NCI-H2107 treated with DMSO at 0.1 percent for 48 hours (cell line): ENCODE measurements around the gene CAMTA1.
"Not testable (repeated sequence)": the region's sequence is repeated elsewhere in the genome, so short reads cannot be mapped to it uniquely, and the experiment has no call there.

Experiments used
- DNase-seq: peaks from one replicate; lab custom pipeline; 2025; ENCODE audit not compliant: unreplicated experiment; lab: John Stamatoyannopoulos, UW

CAMTA1 gene

DNA sequence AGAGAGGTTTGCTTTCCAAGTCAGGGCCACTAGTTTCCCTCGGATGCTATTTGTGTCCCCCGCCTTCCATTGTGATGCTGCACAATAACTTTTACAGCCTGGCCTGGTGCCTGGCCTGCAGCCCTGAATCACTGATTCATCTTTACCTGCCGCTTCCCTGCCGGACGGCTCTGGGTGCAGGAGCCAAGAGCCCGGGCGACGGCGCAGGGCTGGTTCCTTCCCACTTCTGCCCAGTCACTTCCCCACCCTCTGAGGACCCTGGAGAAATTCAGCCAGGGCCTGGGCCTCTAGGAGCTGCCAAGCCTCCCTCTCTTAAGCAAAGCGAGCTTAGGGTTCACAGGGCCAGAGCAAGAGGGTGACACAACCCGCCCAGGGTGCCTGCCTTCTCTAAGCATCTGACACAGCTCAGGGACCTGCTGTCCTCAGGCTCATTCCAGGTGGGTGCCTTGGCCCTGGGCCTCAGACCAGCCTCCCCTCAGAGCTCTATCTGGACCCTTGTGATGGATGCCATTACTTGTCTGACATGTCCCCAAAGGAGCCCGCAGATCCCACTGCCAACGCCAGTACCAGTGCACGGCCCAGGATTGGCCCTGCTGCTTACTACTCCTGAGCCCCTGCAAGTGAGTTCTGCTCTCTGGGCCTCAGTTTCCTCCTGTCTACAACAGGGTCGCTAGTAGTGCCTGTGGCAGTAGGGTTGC lies 604.8 kb downstream of the CAMTA1 start:
- DNase-seq = no peak

DNA sequence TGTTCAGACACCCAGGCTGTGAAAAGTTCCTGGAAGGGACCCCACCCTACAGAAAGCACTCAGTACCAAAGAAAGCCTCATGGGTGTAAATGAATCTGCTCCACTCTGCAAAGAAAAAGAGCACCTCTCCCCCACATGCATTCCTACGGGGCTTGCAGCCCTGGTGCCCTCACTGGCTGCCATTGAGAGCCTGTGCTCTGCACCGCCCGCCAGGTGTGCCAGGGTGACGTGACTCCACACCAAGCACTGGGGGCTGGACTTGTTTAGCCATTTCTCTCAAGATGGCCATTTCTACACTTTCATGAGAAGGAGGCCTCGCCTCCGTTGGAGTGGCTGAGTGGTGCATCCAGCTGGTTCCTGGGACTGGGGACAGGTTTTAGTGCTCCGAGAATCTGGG lies 605.3 kb downstream of the CAMTA1 start:
- DNase-seq = no peak

DNA sequence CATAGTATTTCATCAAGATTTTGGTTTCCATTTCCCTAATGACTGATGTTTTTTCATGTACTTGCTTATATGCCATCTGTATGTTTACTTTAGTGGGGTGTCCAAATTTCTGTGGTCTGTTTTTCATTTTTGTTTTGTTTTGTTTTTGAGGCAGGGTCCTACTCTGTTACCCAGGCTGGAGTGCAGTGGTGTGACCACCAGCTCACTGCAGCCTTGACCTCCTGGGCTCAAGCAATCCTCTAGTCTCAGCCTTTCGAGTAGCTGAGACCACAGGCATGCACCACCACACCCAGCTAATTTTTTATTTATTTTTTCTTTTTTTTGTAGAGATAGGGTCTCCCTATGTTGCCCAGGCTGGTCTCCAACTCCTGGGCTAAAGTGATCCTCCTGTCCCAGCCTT lies 607.9 kb downstream of the CAMTA1 start:
- DNase-seq = no peak

DNA sequence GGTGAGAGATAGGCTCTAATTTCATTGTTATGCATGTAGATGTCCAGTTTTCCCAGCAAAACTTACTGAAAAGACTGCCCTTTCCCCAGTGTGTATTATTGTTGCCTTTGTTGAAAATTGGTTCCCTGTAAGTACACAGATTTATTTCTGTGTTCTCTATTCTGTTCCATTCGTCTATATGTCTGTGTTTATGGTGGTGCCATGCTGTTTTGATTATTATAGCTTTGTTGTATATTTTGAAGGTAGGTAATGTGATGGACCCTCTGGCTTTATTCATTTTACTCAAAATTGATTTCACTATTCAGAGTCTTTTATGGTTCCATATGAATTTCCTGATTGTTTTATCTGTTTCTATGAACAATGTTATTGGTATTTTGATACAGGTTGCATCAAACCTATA lies 610.0 kb downstream of the CAMTA1 start:
- no peak for DNase-seq

DNA sequence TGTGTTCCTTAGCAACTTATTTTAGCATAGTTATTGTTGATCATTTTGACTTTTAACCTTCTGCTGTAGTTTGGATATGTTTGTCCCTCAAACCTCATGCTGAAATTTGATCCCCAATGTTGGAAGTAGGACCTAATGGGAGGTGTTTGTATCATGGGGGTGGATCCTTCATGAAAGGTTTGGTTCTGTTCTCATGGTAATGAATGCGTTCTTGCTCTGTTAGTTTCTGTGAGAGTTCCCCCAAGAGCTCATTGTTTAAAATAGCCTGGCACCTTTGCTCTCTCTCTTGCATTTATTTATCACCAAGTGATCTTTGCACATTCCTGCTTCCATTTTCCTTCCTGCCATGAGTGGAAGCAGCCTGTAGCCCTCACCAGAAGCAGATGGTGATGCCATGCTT lies 613.7 kb downstream of the CAMTA1 start:
- DNase-seq = no peak

DNA sequence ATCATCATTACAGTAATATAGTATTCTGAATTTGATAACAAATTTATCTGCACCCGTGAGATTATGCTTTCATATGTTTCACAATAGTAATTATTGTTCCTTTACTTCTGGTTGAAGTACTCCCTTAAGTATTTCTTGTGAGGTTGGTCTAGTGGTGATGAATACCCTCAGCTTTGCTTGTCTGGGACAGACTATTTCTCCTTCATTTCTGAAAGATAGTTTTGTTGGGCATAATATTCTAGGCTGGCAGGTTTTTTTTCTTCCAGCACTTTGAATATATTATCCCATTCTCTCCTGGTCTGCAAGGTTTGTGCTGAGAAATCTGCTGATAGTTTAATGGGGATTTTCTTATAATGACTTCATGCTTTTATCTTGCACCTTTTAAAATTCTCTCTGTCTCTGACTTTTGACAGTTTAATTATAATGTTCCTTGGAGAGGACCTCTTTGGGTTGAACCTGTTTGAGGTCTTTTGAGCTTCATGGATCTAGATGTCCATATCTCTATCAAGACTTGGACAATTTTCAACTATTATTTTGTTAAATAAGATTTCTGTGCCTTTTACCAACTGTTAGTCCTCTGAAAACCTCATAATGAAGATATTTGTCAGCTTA lies 614.4 kb downstream of the CAMTA1 start:
- DNase-seq = no peak

DNA sequence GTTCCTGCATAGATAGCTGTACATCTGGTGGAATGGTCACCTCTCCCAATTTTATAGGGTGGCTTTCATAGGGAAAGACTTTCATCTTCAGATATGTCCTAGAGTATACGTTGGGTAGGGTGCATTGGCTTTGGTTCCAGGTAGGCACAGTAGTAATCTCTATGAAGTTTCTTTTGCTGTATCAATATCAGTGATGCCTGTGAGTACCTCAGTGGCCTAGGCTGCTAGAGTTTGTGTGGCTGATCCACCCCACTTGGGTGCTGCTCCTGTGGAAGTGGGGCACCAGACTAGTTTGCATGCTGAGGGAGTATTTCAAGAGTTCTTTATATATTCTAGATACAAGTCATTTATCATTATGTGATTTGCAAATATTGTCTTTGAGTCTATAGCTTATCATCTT lies 615.3 kb downstream of the CAMTA1 start:
- no peak for DNase-seq

DNA sequence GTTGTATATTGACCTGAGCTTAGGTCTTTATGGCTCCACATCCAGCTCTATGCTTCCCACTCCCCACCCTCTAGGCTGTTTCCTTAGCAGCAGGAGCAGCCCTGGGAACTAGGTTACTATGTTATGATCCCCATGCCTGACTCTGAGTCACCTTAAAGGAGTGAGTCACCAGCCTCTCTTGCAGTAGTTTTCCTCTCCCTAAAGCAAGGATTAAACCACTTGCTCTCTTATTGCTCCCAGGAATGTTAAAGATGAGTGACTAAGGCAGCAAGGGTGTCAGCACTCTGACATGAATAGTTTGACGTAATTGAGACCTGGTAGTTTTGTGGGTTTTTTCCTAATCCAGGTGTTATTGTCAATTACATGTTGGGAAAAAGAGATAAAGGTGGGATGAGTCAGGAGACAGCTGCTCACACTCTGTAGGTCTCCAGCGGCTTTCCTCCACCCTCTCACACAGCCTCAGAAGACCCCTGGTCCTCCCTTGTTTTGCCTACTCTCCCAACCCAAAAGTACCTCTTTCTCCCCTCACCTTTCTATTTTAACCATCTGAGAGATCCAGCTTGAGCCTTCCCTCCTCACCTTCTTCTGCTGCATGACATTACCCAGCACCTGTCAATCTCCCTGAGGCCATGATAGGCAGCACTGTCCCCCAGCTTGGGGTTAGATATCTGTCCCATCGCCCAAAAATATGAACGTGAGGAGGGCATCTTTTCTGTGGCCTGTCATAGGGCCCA lies 616.7 kb downstream of the CAMTA1 start:
- DNase-seq = no peak

DNA sequence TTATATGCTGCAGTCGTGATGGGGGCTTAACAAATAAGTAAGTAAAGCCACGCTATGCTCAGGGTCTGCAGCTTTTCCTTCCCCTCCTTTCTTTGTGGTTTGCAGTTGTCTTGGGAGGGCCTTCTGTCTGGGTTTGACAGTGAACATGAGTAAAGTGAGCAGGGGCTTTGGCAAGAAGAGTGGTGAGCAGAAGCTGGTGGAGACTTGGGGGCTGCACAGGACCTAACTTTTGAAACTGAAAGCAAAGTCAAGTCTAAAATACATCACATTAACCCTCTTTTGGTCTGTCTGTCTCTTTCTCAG lies 617.2 kb downstream of the CAMTA1 start:
- DNase-seq = no peak

DNA sequence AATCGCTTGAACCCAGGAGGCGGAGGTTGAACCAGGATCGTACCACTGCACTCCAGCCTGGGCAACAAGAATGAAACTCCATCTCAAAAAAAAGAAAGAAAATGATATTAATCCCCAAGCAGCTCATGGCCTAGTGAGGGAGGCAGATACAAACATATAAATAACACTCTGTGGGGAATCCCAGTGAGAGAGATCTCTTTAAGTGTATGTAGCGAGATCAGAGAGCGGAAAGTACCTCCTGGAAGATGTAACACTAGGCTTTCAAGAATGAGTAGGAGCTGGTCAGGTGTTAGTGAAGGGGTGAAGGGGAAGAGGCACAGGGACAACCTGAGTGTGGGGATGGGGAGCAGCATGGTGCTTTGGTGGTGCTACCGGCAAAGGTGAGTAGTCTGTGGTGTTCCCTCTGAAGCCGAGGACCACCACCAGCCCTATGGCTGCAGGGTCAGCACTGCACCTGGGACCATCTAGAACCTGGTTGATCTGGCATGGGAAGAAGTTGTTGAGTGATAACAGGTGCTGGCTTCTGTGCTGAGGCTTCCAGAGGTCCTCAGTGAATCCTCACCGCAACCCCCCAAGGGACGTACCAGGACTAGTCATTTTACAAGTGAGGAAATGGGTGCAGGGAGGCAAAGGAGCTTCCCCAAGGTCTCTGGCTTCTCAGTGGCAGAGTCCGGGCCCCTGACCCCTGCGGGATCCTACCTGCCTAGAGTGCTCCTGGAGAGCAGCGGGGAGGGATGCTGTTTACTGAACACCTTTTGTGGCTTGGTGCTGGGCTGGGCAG lies 618.2 kb downstream of the CAMTA1 start:
- DNase-seq = no peak

DNA sequence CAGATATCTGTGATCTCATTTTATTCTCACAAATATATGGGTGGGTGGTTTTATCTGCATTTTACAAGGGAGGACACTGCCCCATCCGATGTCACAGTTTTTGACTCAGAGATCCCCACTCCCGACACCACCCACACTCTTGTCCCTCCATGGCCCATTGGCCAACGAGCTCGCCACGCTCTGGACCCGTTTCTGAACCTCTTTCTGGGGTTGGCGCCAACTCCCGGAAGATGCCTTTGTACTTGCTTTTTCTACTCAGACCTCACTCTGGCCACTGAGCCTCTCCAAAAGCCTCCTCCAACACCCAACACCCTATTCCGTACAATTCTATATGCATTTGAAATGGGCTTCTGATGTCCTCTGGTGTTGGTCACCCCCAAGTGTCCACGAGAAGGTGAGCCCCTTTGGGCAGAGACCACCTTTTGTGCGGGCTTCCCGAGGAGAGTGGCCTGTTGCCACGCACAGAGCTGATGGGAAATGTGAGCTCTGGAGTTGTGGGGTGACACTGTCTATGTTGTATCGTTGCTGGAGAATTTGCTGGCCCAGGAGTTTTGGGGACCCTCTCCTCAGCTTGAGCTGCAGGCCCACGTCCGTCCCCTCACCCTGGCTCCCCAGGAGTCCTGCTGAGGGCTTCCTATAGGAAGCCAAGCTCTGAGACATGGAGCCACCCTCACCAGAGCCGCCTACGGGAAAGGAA lies 618.9 kb downstream of the CAMTA1 start:
- no peak for DNase-seq

DNA sequence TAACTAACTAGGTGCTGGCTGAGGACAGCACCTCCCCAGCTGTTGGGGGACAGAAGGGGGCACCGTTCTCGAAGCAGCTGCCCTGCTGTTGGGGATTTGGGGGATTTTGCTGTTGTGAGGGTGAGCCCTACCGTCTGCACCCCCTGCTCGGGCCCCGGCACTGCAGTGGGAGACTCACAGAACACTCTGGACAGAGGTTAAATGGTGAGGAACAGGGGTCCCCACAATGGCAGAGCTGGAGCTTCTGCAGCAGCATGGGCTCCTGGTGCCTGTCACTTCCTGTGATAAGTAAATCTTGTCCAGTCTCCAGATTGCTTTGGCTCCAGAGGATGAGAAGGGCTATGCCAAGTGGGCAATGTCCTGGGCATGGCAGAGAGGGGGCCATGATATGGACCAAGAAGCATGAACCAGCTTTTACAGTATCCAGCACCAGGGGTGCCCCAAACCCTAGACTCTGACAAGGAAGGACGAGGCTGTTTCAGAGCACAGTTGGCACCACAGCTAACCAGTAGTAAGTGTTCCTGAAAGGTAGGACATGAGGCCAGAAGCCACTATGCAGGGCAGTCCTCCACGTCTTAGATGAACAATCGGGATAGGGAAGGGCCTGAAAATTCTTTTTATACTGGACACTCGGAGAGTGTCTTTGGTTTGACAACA lies 620.7 kb downstream of the CAMTA1 start:
- no peak for DNase-seq

DNA sequence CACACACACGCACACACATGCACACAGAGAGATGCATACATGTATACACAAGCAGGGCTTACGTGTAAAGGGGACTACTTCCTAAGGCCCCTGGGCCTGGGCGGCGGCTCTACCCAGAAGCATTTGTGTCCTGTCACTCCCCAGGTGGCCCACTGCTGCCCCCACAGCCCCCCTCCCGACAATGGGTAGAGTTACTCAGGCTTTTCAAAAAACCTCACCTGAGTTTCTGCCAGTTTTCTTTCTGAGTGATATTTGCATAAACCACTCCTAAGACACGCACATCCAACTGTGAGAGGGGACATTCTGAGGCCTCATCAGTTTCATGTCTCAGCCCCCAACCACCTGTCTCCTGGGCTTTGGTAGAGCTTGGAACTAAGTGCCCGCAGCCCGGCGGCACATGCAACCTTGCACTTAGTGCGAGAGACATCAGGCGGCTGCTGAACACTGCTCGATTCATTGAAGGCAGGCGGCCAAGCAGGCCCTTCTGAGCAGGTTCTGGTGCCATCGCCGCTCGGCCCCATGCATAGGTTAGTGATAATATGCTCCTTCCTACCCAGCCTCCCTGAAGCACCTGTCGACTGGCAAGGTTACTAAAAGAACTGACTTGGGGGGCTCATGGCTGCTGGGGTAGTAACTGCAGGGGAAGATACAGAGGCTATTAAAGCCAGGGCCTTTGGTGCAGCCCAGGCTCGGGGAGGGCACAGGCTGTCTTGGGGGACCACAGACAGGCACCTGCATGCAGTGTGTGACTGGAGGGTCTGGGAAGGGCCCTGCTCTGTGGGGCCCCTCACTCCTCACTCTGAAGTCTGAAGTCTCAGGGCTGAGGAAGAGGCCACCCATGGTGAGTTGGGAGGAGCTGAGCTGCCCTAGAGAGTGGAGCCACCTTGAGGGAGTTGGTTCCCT lies 621.6 kb downstream of the CAMTA1 start:
- DNase-seq = no peak

DNA sequence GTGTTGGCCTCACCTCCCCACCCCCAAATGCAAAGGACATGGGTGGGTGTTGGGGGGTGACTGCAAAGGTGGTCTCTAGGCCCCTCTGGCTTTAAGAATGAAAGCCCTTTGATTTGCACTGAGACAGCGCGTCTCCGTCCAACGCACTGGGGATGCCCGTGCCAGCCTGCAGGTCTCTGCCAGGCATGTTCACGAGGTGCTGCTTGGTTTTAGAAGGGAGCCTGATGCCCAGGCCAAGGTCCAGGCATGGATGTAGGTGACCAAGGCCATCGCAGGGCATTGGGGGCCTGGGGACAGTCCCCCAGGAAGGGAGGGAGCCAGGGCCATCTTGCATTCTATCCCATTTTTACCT lies 622.3 kb downstream of the CAMTA1 start:
- DNase-seq = no peak

DNA sequence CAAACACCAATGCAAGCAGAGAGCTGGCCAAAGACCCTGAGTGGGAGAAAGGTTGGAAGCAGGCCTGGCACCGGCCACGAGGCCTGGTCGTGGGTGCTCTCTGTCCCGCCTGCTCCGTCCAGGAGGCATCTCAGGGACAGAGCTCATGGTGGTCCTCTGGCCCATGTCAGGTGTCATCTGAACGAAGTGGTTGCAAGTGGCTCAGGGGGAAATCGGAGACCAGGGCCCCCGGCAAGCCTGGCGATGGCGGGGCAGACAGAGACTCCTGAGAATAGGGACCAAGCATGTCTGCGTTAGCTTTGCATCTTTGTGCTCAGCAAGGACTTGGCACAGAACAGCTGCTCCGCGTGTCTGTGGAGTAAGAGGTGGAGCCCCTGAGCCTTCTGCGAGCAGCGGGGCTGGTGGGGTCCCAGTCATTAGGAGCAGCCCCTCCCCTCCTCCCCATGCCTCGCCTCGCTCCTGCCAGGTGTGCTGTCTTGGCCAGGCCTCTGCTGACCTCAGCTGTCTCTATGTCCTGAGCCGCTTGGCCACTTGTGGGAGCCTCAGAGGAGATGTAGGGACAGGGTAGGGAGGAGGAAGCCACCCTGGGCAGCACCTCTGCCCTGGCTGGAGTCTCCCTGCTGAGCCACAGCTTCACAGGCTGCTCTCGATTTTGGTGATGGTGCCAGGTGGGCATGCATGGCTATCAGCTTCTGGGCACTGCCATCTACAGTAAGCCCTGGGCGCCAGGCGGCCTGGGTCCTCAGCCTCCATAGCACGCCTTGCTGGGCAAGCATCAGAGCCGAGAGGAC lies 622.9 kb downstream of the CAMTA1 start:
- no peak for DNase-seq

DNA sequence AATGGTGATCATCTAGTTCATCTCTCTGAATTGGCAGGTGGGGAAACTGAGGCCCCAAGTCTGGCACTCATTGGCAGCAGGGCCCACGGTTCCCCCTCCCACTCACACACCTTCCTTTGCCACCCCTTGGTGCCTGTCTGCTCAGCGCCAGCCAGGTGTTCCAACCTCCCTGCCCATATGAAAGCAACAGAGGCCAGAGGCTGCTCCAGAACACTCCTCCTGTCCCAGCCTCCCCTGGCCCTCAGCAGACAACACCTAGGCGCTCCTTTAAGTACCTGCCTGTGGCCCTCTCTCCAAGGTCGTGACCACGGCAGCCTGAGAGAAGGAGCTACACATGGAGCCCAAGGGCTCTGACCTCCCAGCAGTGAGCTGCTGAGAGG lies 623.5 kb downstream of the CAMTA1 start:
- DNase-seq = no peak

DNA sequence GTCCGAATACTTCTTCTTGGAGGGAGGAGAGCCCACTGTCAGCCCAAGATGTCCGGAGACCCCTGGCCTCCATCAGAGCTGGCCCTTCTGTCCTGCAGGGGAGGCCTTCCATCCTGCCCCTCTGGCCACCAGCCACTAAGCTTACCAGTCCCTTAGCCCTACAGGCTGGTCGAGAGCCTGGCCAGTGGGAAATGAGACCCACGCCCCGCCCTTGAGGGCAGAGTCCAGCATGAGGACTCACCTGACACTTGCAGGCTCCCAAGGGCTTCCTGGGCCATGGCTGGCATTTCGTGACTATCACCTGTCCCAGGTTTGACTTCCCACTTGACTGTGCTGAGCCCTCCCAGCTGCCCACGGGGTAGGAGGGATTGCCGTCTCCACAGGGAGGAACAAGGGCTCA lies 624.0 kb downstream of the CAMTA1 start:
- DNase-seq = no peak

DNA sequence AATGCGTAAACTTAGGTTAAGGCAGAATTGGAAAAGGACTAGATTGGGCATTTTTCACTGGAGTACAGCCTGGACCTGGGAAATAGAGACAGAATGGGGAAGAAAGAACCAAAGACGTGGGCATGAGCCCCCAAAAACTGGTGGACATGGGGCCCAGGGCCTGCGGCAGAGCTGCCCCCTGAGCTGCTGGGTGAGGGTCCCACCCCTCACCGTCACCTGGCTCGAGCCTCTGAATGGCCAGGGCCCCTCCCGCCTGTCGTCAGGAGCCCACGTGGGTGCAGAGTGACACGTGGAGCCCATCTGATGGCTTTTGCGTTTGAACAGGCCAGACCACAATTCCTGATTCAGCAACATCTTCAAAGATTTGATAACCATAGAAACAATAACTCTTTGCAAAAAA lies 624.9 kb downstream of the CAMTA1 start:
- DNase-seq = no peak

DNA sequence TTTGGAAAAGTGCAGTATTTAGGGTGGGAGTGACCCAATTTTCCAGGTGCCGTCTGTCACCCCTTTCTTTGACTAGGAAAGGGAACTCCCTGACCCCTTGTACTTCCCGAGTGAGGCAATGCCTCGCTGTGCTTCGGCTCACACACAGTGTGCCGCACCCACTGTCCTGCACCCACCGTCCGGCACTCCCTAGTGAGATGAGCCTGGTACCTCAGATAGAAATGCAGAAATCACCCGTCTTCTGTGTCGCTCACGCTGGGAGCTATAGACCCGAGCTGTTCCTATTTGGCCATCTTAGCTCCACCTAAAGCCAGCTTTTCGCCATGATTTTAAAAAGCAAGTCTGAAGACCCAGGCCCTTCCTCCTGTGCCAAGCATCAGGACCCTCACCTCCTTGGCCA lies 632.4 kb downstream of the CAMTA1 start:
- not testable (repeated sequence) for DNase-seq
